Hepatocyte (in vitro differentiated cells): ENCODE results near the gene BEST1.

ENCODE experiments used
- CTCF ChIP-seq: fragments of 200-600 bp; sonication (generic); IDR thresholded peaks from 2 replicates; pipeline ENCODE4 v1.5.1; 2016; ENCODE audit warnings: antibody characterized with exemption, mild to moderate bottlenecking; ENCODE audit not compliant: poor library complexity
- EZH2 ChIP-seq: fragments of 200-600 bp; sonication (generic); IDR thresholded peaks from 2 replicates; pipeline ENCODE4 v1.6.1; 2016; ENCODE audit warnings: antibody characterized with exemption, mild to moderate bottlenecking, borderline replicate concordance
- EZH2phosphoT487 ChIP-seq: fragments of 200-600 bp; sonication (generic); IDR thresholded peaks from one replicate; pipeline ENCODE4 v1.6.1; 2018; ENCODE audit warnings: antibody characterized with exemption, mild to moderate bottlenecking, low read depth, moderate library complexity; ENCODE audit not compliant: unreplicated experiment, severe bottlenecking

GRCh38 chr11:61923166-61924063 lies 26.7 kb upstream of the BEST1 start:
- TF ChIP-seq CTCF (no peak), EZH2 (no peak), EZH2phosphoT487 (no peak)
